GM12874 (cell line): ENCODE data around the gene PRPH2.

Experiments used
- TF ChIP-seq, protein P1 (sequence below): IDR thresholded peaks from 2 replicates; pipeline ENCODE4 v1.5.1; 2011; ENCODE audit warnings: low read depth, mild to moderate bottlenecking, control low read depth, low read length, moderate library complexity; ENCODE audit not compliant: insufficient read depth

PRPH2 gene

DNA sequence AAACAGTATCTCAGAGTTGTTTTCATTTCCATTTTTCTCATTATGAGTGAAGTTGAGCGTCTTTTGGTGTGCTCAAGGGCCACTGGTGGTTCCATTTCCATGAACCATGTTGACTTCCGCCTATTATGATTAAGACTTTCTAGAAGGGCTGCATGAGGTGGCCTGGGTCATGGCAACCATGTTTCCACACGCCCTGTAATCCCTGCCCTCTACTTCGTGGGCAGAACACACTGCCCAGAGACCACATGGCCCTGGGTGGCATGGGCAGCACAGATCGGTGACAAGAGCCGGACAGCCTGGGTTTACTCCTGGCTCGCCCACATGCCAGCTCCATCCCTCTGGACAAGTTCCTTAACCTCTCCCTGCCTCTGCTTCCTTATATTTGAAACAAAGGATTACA lies 14.8 kb downstream of the PRPH2 start:
- TF ChIP-seq, protein P1, sequence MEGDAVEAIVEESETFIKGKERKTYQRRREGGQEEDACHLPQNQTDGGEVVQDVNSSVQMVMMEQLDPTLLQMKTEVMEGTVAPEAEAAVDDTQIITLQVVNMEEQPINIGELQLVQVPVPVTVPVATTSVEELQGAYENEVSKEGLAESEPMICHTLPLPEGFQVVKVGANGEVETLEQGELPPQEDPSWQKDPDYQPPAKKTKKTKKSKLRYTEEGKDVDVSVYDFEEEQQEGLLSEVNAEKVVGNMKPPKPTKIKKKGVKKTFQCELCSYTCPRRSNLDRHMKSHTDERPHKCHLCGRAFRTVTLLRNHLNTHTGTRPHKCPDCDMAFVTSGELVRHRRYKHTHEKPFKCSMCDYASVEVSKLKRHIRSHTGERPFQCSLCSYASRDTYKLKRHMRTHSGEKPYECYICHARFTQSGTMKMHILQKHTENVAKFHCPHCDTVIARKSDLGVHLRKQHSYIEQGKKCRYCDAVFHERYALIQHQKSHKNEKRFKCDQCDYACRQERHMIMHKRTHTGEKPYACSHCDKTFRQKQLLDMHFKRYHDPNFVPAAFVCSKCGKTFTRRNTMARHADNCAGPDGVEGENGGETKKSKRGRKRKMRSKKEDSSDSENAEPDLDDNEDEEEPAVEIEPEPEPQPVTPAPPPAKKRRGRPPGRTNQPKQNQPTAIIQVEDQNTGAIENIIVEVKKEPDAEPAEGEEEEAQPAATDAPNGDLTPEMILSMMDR: no peak

DNA sequence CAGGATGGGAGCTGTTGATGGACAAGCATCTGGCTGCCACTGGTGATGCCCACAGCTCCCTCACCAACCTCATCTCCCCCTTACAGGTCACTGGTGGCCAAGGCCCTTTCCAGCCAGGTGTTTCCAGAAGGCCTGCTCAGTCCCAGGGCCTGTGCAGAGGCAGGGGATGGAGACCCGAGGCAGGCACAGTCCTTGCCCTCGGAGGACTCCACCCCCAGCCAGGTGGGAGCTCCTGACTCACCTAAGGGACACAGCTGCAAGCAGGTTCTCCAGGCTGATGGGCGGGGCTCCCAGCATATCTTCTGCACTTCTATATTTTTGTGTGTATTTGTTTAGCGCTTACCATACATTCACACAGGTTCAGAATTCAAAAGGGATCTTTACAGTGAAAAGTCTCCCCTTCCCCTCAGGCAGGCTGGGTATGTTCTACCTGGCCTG lies 17.4 kb downstream of the PRPH2 start:
- TF ChIP-seq, protein P1: no peak

DNA sequence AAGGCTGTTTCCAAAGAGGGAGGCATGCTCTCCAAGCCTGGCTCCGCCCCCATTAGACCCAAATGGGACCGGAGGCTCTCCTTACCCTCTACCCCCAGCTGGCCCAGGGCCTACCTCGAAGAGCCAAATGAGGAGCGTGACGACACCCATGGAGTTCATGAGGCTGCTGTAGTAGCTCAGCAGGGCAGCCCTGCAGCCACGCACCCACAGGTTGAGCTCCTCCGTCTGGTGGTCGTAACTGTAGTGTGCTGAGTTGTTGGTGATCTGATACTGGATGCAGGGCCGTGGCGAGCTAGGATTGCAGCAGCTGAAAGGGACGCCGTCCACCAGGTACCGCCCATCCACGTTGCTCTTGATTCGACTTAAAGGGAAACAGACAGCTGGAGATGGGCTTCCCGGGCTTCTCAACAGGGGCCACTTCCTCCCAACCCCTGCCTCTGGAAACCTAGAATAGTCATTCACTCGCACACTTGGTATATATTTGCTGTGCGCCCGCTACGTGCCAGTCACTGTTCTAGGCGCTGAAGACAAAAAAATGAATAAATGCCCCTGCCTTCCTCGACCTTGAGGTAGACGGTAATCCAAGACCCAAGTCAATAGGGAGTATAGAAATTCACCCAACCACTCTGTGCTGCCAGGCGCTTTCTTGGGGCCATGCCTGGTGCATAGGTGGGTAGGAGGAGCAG lies 18.0 kb downstream of the PRPH2 start:
- TF ChIP-seq, protein P1: no peak

DNA sequence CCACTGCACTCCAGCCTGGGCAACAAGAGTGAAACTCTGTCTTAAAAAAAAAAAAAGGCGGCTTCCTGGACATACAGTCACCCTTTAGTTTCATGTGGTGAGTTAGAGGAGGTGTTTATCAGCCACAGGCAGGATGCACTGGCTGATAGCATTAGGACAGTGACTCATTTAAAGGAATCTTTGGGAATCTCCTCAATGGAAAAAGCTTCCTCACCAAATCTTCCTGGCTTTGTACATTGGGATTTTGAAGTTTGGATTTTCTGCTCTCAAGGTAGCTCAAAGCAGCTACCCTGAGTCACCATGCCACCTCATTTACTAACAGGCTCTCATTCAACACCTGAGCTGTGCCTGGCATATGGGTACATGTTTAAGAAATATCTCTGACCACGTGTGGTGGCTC lies 20.2 kb downstream of the PRPH2 start:
- TF ChIP-seq, protein P1: no peak

DNA sequence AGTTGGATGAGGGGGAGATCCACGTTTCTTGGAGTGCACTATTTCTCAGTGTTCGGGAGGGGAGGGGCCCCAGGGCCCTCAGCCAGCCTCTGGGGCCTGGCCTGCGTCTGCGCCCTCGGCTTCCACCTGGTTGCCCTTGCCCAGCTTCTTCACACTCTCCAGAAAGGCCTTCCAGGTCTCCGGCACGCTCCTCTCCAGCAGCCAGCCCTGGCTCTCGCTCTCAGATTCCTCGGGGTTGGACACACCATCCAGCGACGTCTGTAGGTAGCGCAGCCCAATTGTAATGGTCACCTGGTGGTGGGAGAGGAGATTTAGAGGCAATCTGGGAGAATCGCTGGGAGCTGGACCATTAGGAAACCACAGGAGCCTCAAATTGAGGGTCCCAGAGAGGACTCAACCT lies 24.2 kb downstream of the PRPH2 start:
- TF ChIP-seq, protein P1: no peak

DNA sequence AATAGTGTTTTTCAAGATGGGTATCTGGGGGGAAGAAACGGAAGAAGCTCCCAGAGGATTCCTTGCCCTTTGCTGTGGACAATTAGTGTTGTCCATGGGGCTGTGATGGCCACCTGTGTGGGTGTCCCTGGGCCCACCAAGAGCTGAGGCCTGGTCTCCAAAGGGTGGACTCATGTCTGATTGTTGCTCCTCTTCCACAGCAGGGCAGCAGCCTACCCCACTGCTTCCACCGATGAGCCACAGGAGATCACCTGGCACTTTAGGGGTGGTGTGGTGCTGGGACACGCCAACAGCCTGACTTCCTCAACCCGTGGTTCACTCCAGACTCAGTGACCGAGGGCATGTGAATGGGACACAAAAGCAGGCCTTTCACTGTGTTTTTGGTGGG lies 25.1 kb downstream of the PRPH2 start:
- TF ChIP-seq, protein P1: no peak

DNA sequence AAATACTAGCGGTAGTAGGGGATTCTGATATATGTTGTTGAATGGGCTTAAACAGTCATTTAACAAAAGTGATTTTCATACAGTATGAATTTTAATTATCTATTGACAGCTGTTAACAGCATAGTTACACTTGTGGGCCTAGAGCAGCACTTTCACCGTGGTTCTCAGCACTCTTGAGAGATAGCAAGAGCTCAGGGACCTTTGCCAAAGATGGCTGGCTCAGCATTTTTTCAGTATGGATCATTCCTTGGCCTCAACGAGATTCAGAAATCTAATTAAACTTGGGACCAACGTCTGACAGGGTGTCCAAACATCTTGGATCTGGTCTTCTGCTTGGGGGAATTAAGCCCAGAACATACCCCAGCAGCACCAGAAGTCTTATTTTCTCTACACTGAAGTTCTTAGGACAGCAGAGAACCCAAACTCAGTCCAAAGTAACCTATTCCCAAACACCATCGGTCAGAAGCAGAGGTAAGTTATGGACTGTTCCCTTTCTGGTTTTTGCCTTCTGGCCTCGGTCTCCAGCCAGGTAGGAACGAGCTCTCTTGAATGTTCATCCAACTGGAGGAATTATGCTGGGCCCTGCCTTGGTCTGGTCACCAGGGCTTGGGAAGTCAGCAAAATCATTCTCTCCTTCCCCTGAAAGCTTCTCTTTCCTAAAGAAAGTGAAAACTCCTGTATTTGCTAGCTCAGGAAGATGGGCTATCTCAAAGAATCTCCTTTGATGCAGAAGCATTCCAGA lies 25.7 kb downstream of the PRPH2 start:
- TF ChIP-seq, protein P1: no peak
